ENCODE data around the gene CATSPER1. TPM values are rescaled to one million over a fixed set of nuclear protein-coding genes. Genes with fewer than 3 reads are reported as not detected.

Gene CATSPER1
- total and polyA plus RNA-seq, 10 donors = 0.30 to 1.2 (median 0.70) TPM; not detected in 2

DNA sequence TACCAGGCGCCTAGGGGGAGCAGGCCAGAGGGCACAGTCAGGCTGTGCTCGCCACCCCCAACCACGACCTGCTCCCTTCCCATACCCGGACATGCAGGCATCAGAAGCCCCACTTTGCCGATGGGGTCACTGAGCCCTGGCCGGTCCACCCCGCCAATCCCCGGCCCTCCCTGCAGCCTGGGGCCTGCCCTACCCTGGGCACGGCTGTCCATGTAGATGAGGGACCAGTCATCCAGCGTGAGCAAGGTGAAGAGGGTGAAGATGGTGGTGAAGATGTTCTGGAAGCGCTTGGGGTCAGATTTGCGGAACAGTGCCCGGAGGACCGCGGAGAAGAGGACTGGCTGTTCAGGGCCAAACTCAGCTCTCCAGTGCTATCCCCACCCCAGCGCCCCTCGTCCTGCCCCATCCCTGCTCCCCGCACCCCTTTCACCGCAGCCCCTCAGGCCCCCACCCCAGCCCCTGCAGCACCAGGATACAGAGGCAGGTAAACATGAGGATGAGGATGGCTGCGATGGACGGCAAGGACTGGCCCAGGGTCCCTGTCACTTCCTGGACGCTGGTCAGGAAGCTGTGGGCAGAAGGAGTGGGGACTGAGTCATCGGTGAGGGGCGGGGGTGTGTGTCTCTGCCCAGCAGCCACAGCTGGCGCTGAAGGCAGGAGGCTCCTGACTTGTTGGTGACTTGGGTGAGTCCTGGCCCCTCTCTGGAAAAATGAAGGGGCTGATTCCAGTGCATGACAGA, 5.5 kb downstream of the CATSPER1 start:
- H3K27ac ChIP-seq = peak overlapping the region in 3 of 8 donors; percentile 19 to 62 (median 51)

GRCh38 chr11:66020212-66020611, 6.1 kb downstream of the CATSPER1 start:
- DNase-seq = no peak
- 71 to 77% (median 71%) methylated on average over 8 of the region's 8 CpGs for WGBS, 5 donors
- Histone ChIP-seq H3K36me3 (no peaks in the 10 kb centered on the region), H3K4me1 (peaks cover 6 to 37% (median 20%) of the 10 kb centered on the region in 6 donors), H3K27me3 (replicated peaks in 1 of 7) (peaks cover 0 to 19% (median 4%) of the 10 kb centered on the region in 7 donors), H3K4me3 (no peak overlapping the region), H3K9me3 (no peaks in the 10 kb centered on the region), H3K27ac (peak overlapping the region in 1 of 8 donors; percentile 51)
- intact Hi-C loops (cut with DNase I; ENCODE audit: low total_unique reads) = no loop called here
- TF ChIP-seq CTCF (IDR thresholded peaks at IDR 0.05 in 8 of 11, conservative IDR thresholded peaks at IDR 0.05 in 3 of 11) = no peak
- no peak for TF ChIP-seq POLR2AphosphoS5 (IDR thresholded peaks at IDR 0.05)
- TF ChIP-seq POLR2A (IDR thresholded peaks at IDR 0.05) = no peak

More for the DNA sequence above, 5.5 kb downstream of the CATSPER1 start:
- Histone ChIP-seq H3K9me3 (no peaks in the 10 kb centered on the region), H3K4me3 (peak overlapping the region in 1 of 8 donors; percentile 27), H3K4me1 (peaks cover 6 to 33% (median 20%) of the 10 kb centered on the region in 6 donors), H3K27me3 (replicated peaks in 1 of 7) (peaks cover 0 to 19% (median 4%) of the 10 kb centered on the region in 7 donors), H3K36me3 (no peaks in the 10 kb centered on the region)
- WGBS, 5 donors = 67 to 74% (median 71%) methylated on average over 21 to 25 of the region's 25 CpGs
- TF ChIP-seq POLR2A (IDR thresholded peaks at IDR 0.05) (no peak), POLR2AphosphoS5 (IDR thresholded peaks at IDR 0.05) (peak in 2 of 3 donors; percentile 48 to 68), CTCF (IDR thresholded peaks at IDR 0.05 in 8 of 11, conservative IDR thresholded peaks at IDR 0.05 in 3 of 11) (peak in 1 of 11 experiments; percentile 3)
- peak; percentile 84 for DNase-seq
- intact Hi-C loops (cut with DNase I; ENCODE audit: low total_unique reads) = no loop called here

GRCh38 chr11:66017321-66017720, 9.0 kb downstream of the CATSPER1 start:
- no peak for DNase-seq
- peaks cover under 1 to 41% (median 13%) of the 10 kb centered on the region in 6 donors for H3K4me1 ChIP-seq
- peaks cover 3 to 25% (median 9%) of the 10 kb centered on the region in 7 donors for H3K27me3 ChIP-seq (replicated peaks in 1 of 7)
- no peak for TF ChIP-seq POLR2AphosphoS5 (IDR thresholded peaks at IDR 0.05)
- no peak for TF ChIP-seq POLR2A (IDR thresholded peaks at IDR 0.05)
- TF ChIP-seq CTCF (IDR thresholded peaks at IDR 0.05 in 8 of 11, conservative IDR thresholded peaks at IDR 0.05 in 3 of 11) = no peak
- H3K9me3 ChIP-seq = no peaks in the 10 kb centered on the region
- H3K27ac ChIP-seq = no peak overlapping the region
- H3K4me3 ChIP-seq = no peak overlapping the region
- 73 to 88% (median 86%) methylated on average over 4 of the region's 4 CpGs for WGBS, 5 donors
- intact Hi-C loops (cut with DNase I; ENCODE audit: low total_unique reads) = no loop called here
- H3K36me3 ChIP-seq = no peaks in the 10 kb centered on the region

DNA sequence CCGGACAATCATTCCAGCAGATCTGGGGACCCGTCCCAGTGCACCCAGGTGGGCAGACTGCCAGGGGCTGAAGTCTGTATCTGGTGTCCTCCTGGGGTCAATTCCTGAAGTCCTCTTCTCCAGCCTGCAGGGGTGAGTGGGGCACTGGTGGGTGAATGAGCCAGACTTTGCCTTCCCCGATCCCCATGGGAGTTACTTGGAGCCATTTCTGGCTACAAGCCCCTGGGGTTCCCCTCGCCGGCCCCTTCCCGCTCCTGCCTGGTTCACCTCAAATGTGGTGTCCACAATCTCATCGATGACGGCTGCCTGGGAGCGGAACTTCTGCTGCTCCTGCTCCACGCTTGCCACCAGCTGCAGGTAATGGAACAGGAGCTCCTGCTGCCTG, 9.5 kb downstream of the CATSPER1 start:
- Histone ChIP-seq H3K27me3 (replicated peaks in 1 of 7) (peaks cover 4 to 30% (median 14%) of the 10 kb centered on the region in 7 donors), H3K4me1 (peaks cover 1 to 41% (median 13%) of the 10 kb centered on the region in 6 donors), H3K27ac (no peak overlapping the region), H3K4me3 (no peak overlapping the region), H3K9me3 (no peaks in the 10 kb centered on the region), H3K36me3 (no peaks in the 10 kb centered on the region)
- TF ChIP-seq POLR2AphosphoS5 (IDR thresholded peaks at IDR 0.05) = no peak
- no peak for TF ChIP-seq POLR2A (IDR thresholded peaks at IDR 0.05)
- no peak for TF ChIP-seq CTCF (IDR thresholded peaks at IDR 0.05 in 8 of 11, conservative IDR thresholded peaks at IDR 0.05 in 3 of 11)
- intact Hi-C loops (cut with DNase I; ENCODE audit: low total_unique reads) = no loop called here
- no peak for DNase-seq
- WGBS, 5 donors = 90 to 95% (median 91%) methylated on average over 10 of the region's 10 CpGs
